HG03135 (cell line): ENCODE results near the gene PRR13.
"Not testable (repeated sequence)": the region's sequence is repeated elsewhere in the genome, so short reads cannot be mapped to it uniquely, and the experiment has no call there.

ENCODE experiments used
- ATAC-seq: cut with Tn5 transposase; IDR thresholded peaks from one replicate; pipeline ENCODE4 v1.9.1; 2021; ENCODE audit warnings: mild to moderate bottlenecking, moderate library complexity; ENCODE audit not compliant: unreplicated experiment

The PRR13 gene

DNA sequence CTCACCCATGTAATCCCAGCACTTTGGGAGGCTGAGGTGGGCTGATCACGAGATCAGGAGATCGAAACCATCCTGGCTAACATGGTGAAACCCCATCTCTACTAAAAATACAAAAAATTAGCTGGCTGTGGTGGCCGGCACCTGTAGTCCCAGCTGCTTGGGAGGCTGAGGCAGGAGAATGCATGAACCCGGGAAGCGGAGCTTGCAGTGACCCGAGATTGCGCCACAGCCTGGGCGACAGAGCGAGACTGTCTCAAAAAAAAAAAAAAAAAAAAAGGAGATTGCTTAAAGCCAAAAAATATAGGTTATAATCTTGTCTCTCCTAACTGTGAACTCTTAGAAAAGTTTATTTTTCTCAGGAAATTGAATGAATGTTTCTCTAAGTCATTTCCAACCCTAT lies 6.2 kb upstream of the PRR13 start:
- not testable (repeated sequence) for ATAC-seq

GRCh38 chr12:53439582-53439981 lies 2.0 kb upstream of the PRR13 start:
- ATAC-seq, result not testable (repeated sequence)

GRCh38 chr12:53443955-53444354 lies 2.4 kb downstream of the PRR13 start:
- no peak for ATAC-seq

DNA sequence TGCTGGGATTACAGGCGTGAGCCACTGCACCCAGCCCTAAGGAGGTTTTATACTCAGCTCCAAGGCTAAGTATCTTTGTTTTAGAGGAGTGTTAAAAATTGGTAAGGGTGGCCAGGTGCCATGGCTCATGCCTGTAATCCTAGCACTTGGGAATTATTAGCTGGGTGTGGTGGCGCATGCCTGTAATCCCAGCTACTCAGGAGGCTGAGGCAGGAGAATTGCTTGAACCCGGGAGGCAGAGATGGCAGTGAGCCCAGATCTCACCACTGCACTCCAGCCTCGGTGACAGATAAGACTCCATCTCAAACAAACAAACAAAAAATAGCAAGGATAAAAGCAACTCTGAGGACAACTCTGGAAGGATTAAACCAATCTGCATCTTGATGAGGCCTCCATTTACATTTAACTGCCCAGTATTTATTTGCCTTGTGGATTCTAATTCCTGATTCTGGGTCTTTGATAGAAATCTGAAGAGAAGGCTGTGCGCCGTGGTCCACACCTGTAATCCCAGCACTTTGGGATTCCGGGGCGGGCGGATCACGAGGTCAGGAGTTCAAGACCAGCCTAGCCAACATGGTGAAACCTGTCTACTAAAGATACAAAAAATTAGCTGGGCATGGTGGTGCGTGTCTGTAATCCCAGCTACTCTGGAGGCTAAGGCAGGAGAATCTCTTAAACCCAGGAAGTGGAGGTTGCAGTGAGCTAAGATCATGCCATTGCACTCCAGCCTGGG lies 3.2 kb downstream of the PRR13 start:
- ATAC-seq, result not testable (repeated sequence)

DNA sequence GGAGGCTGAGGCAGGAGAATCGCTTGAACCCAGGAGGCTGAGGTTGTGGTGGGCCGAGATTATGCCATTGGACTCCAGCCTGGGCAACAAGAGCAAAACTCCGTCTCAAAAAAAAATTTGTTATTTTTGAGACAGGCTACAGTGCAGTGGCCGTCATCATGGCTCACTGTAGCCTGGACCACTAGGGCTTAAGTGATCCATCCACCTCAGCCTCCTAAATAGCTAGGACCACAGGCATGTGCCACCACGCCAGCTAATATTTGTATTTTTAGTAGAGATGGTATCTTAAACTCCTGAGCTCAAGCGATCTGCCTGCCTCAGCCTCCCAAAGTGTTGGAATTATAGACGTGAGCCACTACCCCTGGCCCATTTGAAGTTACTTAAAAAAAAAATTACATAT lies 9.4 kb downstream of the PRR13 start:
- no peak for ATAC-seq

GRCh38 chr12:53451661-53452158 lies 10.2 kb downstream of the PRR13 start, which contains the start of gene PCBP2:
Gene PCBP2, plus strand, starts transcription at chr12:53452102. Its CDS starts 2,699 bp downstream, at chr12:53454801.
- ATAC-seq, result peak; percentile 95

DNA sequence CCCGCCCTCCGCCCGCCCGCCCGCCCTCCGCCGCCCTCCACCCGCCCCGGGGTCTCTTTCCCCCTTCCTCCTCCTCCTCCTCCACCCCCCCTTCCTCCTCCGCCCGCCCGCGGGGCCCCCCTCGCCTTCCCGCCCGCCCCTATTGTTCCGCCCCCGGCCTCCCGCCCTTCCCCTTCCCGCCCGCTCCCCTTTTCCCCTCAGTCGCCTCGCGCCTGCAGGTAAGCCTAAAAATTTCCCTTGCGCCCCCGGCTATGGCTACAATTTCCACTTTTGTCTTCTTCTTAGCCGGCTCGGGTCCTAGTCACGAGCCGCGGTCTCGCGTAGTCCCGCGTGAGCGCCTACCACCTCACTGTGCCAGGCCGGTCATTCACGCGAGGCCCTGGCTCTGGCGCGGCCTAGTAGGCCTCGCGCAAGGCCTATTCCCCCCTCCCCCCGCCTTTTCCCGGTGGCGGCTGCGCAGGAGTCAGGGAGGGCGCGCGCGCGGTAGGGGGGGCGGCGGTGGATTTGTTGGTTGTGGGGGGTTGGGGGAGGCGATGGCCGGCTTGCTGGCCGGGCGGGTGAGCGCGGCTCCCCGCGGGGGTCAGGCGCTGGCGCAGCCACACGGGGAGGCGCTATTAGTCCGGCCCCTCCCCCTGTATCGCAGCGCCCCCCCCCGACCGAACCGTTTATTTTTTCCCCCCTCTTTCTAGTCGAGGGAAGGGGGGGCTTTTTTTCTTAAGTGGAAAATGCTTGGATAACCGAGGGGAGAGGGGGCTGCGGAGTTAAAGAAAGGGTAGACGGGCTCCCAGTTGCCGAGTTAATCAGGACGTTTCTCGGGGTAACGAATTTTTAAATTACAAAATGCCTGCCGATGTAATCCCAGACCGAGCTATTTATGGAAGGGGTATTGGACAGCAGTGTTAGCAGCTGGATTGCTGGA lies 10.9 kb downstream of the PRR13 start:
- no peak for ATAC-seq

- ATAC-seq, result no peak
Measured at GRCh38 chr12:53453953-53454640, 12.6 kb downstream of the PRR13 start.

- ATAC-seq, result no peak
Measured at GRCh38 chr12:53454707-53455106, 13.2 kb downstream of the PRR13 start.

DNA sequence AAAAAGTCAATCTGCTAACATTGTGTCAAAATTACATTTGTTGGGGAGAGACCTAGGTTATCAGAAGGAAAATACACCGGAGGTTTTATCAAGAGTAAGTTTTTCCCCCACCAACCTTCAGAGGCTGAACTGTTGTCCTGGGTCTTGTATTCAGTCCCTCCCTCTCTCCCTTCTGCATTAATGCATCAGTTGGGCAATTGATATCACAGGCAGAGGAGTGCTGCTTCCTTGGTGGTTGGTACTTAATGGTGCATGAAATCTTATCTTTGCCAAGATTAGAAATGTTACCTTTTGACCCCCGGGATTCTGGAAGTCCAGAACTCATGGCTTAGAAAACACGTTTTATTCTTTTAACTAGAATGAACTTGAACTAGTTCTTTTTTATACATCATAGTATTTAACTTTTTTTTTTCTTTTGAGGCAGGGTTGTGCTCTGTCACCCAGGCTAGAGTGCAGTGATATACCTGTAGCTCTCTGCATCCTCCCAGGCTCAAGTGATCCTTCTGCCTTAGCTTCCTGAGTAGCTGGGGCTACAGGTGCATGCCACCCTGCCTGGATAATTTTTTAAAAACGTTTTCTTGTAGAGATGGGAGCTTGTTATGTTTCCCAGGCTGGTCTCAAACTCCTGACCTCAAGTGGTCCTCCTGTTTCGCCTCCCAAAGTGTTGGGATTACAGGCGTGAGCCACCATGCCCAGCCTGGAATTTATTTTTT lies 15.3 kb downstream of the PRR13 start:
- no peak for ATAC-seq

DNA sequence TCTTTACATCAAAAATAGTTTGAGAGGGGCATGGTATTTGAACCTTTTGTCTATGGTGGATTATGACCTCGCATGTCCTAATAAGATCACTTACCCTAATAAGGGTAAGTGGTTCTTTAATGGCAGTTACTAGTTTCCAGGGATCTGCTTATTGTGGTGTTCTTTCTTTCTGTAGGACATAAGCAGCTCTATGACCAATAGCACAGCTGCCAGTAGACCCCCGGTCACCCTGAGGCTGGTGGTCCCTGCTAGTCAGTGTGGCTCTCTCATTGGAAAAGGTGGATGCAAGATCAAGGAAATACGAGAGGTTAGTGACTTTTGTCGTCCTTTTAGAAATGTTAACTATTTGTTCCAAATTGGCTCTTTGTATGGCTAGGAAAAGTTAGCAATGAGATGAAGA lies 17.6 kb downstream of the PRR13 start:
- no peak for ATAC-seq

GRCh38 chr12:53461059-53461458 lies 19.5 kb downstream of the PRR13 start:
- no peak for ATAC-seq

DNA sequence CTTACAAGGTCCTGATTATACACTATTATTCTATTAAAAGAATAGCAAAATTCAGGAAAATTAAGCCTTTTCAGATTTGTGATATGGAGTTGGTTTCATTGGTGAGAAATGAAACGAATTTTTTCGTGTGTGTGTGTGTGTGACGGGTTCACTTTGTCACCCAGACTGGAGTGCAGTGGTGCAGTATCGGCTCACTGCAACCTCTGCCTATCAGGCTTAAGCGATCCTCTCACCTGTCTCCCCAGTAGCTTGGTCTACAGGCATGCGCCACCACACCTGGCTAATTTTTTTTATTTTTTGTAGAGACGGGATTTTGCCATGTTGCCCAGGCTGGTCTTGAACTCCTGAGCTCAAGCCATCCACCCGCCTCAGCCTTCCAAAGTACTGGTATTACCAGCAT lies 20.1 kb downstream of the PRR13 start:
- ATAC-seq, result no peak

- ATAC-seq, result no peak
Measured at GRCh38 chr12:53462935-53463334, 21.4 kb downstream of the PRR13 start.

DNA sequence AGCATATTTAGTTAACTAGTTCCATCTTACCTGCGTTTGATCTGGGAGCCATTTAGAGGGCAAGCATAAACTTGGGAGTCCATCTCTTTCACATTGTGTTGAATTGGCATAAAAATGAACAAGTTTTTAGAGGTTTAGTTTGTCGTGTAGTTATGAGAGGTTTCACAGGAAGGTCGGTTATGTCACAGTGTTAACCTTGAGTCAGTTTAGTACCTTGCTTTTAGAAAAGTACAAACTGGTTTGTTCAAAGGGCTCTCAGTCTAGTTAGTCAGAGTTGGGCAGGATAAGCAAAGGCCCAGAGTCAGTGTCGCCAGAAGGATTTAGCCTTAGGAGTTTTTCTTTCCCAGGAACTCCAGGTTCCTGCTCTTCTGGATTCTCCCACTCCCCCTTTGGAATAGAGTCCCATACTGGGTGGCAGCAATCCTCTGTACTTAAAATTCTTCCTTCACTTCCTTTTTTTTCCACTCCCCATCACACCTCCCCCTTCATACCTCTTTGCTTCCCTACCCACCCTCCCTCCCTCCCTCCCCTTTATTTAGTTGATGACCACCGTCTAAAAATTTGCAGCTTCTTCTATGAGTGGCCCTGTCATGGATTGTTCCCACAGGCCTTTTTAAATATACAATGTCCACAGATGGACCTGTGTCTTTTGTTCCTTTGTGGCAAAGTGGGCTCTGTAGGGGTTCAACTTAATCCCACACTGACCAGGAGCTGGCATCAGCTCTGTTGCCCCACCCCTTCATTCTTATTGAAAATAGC lies 22.4 kb downstream of the PRR13 start:
- ATAC-seq, result no peak

DNA sequence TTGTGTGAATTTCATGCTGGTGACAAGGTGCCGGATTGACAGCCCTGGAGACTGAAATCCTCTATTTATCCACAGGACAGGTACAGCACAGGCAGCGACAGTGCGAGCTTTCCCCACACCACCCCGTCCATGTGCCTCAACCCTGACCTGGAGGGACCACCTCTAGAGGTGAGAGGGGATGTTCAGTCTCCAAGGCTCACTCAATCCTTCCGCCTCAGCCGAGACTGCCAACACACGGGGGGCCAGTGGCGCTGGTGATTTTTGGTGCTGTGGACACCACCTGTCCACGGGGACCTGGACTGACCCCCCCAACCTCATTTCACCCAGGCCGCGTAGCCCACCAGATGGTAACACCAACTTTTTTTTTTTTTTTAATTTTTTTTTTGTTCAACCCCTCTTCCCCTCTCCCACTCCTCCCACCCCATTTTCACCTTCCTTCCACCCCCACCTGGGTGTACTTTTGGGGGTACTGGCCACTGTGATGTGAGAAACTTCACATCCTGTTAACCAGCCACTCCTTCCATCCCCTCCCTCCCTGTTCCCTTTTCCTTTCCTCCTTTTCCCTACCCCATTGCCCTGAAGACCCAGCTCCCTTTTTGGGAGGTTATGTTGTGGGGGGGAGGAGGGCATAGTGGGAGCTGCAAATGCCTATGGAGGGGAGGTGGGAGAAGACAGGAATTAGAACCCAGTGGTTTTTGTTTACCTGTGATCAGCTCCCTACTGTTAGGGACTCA lies 23.3 kb downstream of the PRR13 start:
- no peak for ATAC-seq

- ATAC-seq, result no peak
Measured at GRCh38 chr12:53465679-53466078, 24.1 kb downstream of the PRR13 start.

DNA sequence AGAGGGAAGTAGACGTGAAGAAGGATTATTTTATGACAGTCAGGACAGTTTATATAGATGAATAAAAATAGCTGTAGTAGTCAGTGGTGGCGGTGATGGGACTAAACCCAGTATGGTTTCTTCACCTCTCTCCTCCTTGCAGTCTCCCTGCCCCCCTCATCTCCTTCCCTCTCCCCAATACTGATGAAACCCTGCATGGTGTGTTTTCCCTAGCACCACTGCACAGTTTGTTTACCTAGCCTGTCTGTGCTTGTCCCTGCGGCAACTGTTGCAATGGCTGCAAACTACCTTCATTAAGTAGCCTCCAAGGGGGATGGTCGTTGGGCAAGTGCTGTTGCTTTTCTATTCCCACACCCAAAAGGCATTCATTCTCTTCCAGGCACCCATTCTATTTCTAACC lies 25.1 kb downstream of the PRR13 start:
- ATAC-seq, result no peak

DNA sequence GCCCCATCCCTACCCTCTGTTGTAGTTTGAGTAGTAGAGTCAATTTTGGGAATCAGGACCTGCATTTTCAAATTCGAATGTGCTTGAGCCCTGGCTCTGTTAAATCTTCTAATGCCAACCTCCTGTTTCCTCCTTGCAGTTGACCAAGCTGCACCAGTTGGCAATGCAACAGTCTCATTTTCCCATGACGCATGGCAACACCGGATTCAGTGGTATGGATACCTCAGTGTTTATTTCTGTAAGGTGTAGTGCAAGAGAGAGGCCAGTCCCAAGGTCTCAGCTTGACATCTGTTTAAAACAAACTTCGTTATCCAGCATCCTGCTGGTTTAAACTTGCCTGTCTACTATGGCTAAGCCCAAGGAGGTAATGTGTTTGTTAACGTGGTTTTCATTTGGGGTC lies 25.5 kb downstream of the PRR13 start:
- no peak for ATAC-seq
